ENCODE measurements around the gene PODNL1.

DNA sequence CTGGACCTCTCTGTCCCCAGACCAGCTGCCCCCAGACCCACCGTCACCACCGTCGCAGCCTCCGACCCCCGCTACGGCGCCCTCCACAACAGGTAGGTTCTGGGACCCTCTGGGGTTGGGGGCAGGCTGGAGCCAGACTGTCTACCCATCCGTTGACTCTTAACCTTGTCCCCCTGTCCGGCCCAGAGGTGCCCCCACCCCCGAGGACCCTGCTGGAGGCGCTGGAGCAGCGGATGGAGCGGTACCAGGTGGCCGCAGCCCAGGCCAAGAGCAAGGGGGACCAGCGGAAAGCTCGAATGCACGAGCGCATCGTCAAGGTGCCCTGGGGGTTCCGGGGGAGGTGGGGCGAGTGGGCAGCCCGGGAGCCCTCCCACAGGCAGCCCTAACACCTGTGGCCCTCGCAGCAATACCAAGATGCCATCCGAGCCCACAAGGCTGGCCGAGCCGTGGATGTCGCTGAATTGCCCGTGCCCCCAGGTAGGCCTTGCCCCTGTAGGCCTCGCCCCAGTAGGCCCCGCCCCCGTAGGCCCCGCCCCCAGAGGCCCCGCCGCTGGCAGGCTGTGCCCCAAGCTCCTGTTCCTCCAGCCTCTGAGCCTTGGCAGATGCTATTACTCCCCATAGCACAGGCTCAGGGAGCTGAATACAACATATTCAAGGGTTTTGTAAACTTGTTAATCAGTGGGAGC lies 19.3 kb downstream of the PODNL1 start:
- TF ChIP-seq, protein P1, sequence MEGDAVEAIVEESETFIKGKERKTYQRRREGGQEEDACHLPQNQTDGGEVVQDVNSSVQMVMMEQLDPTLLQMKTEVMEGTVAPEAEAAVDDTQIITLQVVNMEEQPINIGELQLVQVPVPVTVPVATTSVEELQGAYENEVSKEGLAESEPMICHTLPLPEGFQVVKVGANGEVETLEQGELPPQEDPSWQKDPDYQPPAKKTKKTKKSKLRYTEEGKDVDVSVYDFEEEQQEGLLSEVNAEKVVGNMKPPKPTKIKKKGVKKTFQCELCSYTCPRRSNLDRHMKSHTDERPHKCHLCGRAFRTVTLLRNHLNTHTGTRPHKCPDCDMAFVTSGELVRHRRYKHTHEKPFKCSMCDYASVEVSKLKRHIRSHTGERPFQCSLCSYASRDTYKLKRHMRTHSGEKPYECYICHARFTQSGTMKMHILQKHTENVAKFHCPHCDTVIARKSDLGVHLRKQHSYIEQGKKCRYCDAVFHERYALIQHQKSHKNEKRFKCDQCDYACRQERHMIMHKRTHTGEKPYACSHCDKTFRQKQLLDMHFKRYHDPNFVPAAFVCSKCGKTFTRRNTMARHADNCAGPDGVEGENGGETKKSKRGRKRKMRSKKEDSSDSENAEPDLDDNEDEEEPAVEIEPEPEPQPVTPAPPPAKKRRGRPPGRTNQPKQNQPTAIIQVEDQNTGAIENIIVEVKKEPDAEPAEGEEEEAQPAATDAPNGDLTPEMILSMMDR (IDR thresholded peaks at IDR 0.05 in 2 of 3, conservative IDR thresholded peaks at IDR 0.05 in 1 of 3; ENCODE audit: control insufficient read depth in 2 of 3, extremely low read depth in 1 of 3, insufficient read depth in 1 of 3, low read depth in 3 of 3, low read length in 3 of 3) = no peak
- TF ChIP-seq RELA (IDR thresholded peaks at IDR 0.05; ENCODE audit: borderline replicate concordance, partially characterized antibody) (no peak), FOXM1 (IDR thresholded peaks at IDR 0.05; ENCODE audit: low read depth, low read length) (no peak), POLR2A (IDR thresholded peaks at IDR 0.05; ENCODE audit: low read depth, low read length) (no peak), TCF12 (IDR thresholded peaks at IDR 0.05; ENCODE audit: low read depth, low read length) (no peak), ESRRA (IDR thresholded peaks at IDR 0.05; ENCODE audit: low read length) (no peak)
- TF ChIP-seq, protein P2, sequence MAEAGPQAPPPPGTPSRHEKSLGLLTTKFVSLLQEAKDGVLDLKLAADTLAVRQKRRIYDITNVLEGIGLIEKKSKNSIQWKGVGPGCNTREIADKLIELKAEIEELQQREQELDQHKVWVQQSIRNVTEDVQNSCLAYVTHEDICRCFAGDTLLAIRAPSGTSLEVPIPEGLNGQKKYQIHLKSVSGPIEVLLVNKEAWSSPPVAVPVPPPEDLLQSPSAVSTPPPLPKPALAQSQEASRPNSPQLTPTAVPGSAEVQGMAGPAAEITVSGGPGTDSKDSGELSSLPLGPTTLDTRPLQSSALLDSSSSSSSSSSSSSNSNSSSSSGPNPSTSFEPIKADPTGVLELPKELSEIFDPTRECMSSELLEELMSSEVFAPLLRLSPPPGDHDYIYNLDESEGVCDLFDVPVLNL (IDR thresholded peaks at IDR 0.05; ENCODE audit: low read depth, low read length) = no peak
